CD4-positive, alpha-beta T cell treated with Interleukin-21 for 1 hour (primary cell): ENCODE data around the gene ENOX2.

Experiments
- DNase-seq: peaks from one replicate; pipeline ENCODE4 v3.0.0-alpha.2; 2020

ENOX2 gene

GRCh38 chrX:130884627-130885026 is 18.4 kb downstream of the ENOX2 start:
- no peak for DNase-seq

- DNase-seq: no peak
These were observed 23.1 kb downstream of the ENOX2 start for GRCh38 chrX:130879869-130880268.

GRCh38 chrX:130878350-130879341 is 24.4 kb downstream of the ENOX2 start:
- DNase-seq: no peak

GRCh38 chrX:130877892-130878341 is 25.1 kb downstream of the ENOX2 start:
- DNase-seq: no peak

- DNase-seq: no peak
These were observed 26.8 kb downstream of the ENOX2 start for GRCh38 chrX:130876226-130876625.

- DNase-seq: no peak
These were observed 28.3 kb downstream of the ENOX2 start for GRCh38 chrX:130874751-130875150.

- no peak for DNase-seq
These were observed 33.8 kb downstream of the ENOX2 start for GRCh38 chrX:130869239-130869638.

- DNase-seq: no peak
These were observed 41.5 kb downstream of the ENOX2 start for GRCh38 chrX:130861462-130861861.

- DNase-seq: no peak
These were observed 45.8 kb downstream of the ENOX2 start for GRCh38 chrX:130857207-130857606.

- no peak for DNase-seq
These were observed 51.4 kb downstream of the ENOX2 start for GRCh38 chrX:130851569-130851968.

- no peak for DNase-seq
These were observed 54.2 kb downstream of the ENOX2 start for GRCh38 chrX:130848763-130849162.

GRCh38 chrX:130846746-130847145 is 56.3 kb downstream of the ENOX2 start:
- no peak for DNase-seq

GRCh38 chrX:130841776-130842175 is 61.2 kb downstream of the ENOX2 start:
- DNase-seq: no peak

- no peak for DNase-seq
These were observed 62.7 kb downstream of the ENOX2 start for GRCh38 chrX:130840345-130840744.

- no peak for DNase-seq
These were observed 66.6 kb downstream of the ENOX2 start for GRCh38 chrX:130836447-130836846.

GRCh38 chrX:130834830-130835229 is 68.2 kb downstream of the ENOX2 start:
- DNase-seq: no peak

- no peak for DNase-seq
These were observed 68.9 kb downstream of the ENOX2 start for GRCh38 chrX:130834149-130834548.

- DNase-seq: no peak
These were observed 71.7 kb downstream of the ENOX2 start for GRCh38 chrX:130831347-130831722.

- no peak for DNase-seq
These were observed 72.2 kb downstream of the ENOX2 start for GRCh38 chrX:130830599-130831346.

GRCh38 chrX:130829526-130830515 is 73.2 kb downstream of the ENOX2 start:
- no peak for DNase-seq

GRCh38 chrX:130828641-130829040 is 74.4 kb downstream of the ENOX2 start:
- DNase-seq: no peak

- no peak for DNase-seq
These were observed 75.4 kb downstream of the ENOX2 start for GRCh38 chrX:130827648-130828047.

GRCh38 chrX:130826249-130826648 is 76.8 kb downstream of the ENOX2 start:
- no peak for DNase-seq
